AG04449 (cell line): ENCODE results near the gene FUBP3.

Experiments
- CTCF ChIA-PET: fragments of 350-600 bp; formaldehyde crosslinking; extraction: SDS; loops from one replicate; lab custom pipeline; 2021; ENCODE audit warnings: antibody characterized with exemption; lab: Yijun Ruan, JAX
- POLR2A ChIA-PET: fragments of 400-600, 350-600 bp; formaldehyde crosslinking; extraction: SDS; loops from one replicate; lab custom pipeline; 2020; ENCODE audit warnings: antibody characterized with exemption, inconsistent platforms; lab: Yijun Ruan, JAX
- DNase-seq: peaks from one replicate; pipeline ENCODE4 v3.0.0-alpha.2; 2010; ENCODE audit warnings: low read depth, low spot score
- H3K4me3 ChIP-seq: 2 replicates; pipeline ENCODE4 v1.5.1; 2011; ENCODE audit warnings: low read depth, mild to moderate bottlenecking, control low read depth, low read length
- CTCF ChIP-seq: IDR thresholded peaks from one replicate; pipeline ENCODE4 v1.5.1; 2011; ENCODE audit warnings: mild to moderate bottlenecking, moderate library complexity, low read length, control low read depth, inconsistent platforms; ENCODE audit not compliant: insufficient read depth; ENCODE audit errors: missing control alignments

The FUBP3 gene

DNA sequence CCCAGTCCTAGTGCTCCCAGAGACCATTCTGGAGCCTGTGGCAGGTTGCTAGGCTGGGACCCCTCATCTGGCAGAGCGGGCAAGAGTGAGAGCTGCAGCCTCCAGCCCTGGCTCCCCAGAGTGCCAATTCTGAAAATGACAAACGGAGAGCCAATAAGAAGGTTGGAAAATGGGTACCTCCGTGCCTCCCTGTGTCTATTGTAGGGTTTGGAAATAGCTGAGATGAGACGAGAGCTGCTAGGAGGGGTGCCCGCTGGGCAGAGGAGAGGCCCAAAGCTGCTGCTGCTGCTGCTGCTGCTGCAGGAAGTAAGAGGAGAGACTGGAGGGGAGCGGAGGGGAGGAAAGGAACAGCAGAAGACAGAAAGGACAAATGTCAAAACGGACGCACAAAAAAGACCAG, 36.0 kb upstream of the FUBP3 start:
- no peak for TF ChIP-seq CTCF
- POLR2A ChIA-PET, result no interaction called here
- DNase-seq, result no peak
- CTCF ChIA-PET, result no interaction called here
- H3K4me3 ChIP-seq, result no peak overlapping the region

- DNase-seq, result no peak
- ChIA-PET POLR2A (no interaction called here), CTCF (no interaction called here)
- TF ChIP-seq CTCF, result no peak
- no peak overlapping the region for H3K4me3 ChIP-seq
Observed at GRCh38 chr9:130543859-130544258, 35.5 kb upstream of the FUBP3 start.

- ChIA-PET POLR2A (no interaction called here), CTCF (no interaction called here)
- no peak overlapping the region for H3K4me3 ChIP-seq
- no peak for TF ChIP-seq CTCF
- DNase-seq, result no peak
Observed at GRCh38 chr9:130544364-130544763, 35.0 kb upstream of the FUBP3 start.

DNA sequence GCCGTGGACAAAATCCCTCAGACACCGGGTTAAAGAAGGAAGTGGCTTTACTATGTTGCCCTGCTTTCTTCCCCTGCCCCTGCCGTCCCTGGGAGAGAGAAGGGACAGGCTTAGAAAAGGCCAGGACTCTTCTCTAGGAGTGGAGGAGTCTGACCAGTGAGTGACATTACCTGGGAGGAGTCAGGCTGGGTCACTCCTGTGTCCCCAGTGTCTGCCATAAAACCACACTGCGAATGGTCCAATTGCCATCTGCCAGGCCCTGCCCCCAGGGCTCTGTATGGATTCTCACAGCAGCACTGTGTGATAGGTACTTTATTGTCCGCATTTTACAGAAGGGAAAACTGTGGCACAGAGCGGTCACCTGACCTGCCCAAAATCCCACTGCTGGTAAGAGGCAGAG, 31.3 kb upstream of the FUBP3 start:
- POLR2A ChIA-PET, result no interaction called here
- DNase-seq, result no peak
- no peak overlapping the region for H3K4me3 ChIP-seq
- CTCF ChIA-PET, result no interaction called here
- no peak for TF ChIP-seq CTCF

DNA sequence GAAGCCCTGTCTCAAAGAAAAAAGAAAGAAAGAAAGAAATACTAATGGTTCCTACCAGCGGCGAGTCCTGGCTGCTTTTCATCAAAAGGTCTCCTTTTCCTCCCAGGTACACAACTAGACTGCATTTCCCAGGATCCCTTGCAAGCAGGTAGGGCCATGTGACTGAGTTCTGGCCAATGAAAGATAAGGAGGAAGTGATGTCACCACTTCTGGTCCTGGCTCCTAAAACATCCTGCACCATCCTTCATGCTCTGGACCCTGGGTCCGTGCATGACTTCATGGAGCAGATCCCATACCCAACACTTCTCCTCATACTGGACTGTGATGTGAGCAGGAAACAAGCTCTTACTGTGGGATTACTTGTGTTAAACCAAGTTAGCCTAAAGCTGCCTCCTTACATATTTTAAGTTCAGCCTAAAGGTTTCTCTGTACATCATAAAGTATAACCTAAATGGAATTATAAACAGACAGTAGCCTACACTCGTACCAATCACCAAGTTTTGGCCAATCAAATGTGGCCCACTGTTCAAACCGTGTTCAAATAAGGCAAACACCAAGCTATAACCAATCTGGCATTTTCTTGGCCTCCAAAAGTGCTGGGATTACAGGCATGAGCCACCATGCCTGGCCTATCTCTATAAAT, 30.2 kb upstream of the FUBP3 start:
- CTCF ChIA-PET, result no interaction called here
- DNase-seq, result no peak
- H3K4me3 ChIP-seq, result no peak overlapping the region
- TF ChIP-seq CTCF, result no peak
- POLR2A ChIA-PET, result no interaction called here

GRCh38 chr9:130554606-130555005, 24.8 kb upstream of the FUBP3 start:
- ChIA-PET CTCF (no interaction called here), POLR2A (no interaction called here)

More at GRCh38 chr9:130554606-130555005, 24.8 kb upstream of the FUBP3 start:
- TF ChIP-seq CTCF, result no peak
- DNase-seq, result no peak
- no peak overlapping the region for H3K4me3 ChIP-seq
